Measurements from ENCODE around the gene POLR2M.
A peak's percentile ranks its signal among the peaks of the same experiment; 100 is the strongest.

The POLR2M gene

DNA sequence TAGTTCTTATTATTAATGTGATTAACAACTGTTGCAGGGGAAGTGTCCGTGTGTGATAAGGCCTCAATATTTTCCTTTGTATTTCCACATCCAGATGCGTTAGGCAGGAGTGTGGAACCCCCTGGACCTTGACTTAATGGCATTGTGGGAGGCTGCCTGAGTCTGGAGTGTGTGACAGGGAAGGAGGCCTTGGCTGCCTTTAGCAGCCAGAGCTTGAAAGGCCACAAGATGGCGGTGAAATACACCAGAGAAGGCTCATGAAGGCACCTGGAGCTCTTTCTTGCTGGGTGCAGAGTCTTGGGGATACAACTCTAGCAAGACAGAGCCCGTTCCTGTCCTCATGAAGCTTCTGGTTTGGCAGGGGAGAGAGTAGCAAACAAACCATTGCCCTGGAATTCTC is 36.9 kb downstream of the POLR2M start:
- no peak for DNase-seq

DNA sequence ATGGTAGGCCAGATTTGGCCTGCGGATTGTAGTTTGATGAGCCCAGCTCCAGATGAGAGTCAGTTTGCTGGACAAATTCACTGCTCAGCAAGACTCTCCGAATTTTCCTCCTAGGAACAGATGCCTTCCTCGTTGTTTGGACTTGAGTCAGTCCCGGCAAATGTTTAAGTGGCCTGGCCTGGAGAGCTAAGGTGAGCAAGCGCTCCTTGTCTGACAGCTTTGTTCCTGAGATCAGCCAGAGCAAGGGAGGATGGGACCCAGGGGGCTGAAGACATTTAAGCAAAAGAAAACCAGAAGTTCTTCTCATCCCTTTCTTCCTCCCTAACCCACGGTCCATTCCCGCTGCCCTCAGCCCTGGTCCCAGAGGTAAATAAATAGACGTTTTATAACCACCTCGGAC is 40.3 kb downstream of the POLR2M start:
- DNase-seq = no peak

DNA sequence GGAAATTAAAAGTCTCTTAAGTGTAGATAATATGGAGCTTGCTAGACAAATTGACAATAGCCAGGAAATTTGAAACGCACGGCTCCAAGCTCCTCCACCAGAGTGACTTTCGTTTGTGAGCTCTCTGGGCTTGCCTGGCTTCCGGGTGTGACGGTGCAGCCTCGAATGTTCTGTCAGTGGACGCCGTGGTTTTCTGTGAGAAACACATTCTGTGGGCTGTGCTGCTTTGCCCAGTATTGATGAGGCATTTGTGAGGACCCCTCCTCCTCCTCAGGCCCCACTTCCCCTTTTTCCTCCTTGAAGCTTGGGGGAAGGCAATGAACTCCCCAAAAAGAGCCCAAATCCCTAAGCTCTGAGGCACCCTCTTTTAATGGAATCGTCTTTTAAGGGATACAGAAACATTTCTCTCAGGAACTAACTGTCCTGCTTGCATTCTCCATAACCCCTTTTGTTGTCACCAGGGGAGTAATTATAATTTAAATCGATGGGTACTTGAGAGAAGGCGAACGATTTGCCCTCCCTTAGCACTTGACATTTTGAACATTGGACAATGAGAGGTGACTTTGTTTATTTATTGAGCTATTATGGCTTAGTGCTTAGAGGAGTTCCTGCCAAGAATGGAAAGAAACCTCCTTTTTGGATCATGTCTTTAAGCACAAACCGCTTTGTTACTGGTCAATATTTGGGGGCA is 40.8 kb downstream of the POLR2M start:
- peak; percentile 46 for DNase-seq

DNA sequence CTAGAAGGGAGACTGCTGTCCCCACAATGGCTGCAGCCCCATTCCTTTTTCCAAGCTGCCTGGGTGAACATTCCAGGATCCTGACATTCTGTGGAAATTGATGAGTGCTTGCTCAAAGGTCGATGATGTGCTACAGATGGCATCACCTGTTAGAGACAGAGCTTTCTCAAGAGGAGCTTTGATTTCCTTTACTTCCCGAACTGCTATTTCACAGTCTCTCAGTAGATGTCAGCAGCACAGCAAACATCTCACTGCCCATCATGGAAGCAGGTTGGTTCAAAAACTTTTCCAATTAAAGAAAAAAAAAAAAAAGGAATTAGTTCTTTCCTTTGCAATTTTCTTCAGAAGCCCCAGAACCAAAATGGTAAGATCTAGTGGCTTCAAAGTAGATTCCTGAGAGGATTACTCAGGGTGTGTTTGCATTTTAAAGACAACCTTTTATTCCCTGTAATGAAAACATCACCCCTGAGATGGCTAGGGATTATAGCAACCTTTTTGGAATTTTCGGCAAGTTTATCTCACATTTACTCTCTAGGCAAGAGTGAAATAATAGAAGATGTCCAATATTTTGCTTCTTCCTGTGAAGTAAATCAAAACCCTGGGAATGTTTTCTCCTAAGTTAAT is 44.8 kb downstream of the POLR2M start:
- DNase-seq = no peak

DNA sequence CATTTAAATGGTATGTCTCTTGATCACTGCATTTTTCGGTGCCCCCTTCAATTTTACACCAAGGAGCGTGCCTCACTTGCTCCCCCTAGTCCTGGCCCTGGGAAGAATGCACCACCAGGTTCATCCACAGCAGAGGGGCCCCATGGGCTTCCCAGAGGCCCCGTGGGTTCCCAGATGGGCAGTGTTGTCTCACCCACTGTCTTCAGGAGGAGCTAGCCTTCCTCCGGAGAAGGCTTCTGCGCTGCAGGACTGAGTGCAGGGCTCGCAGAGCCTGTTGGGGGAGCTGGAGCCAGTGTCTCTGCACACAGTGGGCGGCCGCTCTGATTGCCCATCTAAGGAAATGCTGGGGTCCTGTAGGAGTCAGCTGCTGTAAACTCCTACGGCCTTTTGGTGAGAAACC is 45.9 kb downstream of the POLR2M start:
- DNase-seq = peak; percentile 67

DNA sequence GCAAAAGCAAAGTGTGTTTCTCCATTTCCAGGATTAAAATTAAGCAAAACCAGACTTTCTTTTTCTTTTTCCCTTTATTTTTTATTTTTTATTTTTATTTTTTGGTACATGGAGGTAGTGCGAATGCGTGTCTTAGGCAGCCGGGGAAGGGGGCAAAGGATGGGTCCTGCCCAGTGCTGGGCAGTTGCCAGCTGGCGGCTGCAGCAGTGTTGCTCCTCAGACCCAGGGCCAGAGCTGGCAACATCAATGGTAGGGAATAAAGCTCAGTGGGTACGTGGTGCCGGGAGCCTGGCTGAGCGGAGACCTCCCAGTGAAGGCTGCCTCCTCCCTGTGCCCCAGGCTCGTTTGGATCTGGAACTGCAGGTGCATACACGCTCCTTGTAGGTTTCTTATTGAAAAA is 46.3 kb downstream of the POLR2M start:
- DNase-seq = no peak

DNA sequence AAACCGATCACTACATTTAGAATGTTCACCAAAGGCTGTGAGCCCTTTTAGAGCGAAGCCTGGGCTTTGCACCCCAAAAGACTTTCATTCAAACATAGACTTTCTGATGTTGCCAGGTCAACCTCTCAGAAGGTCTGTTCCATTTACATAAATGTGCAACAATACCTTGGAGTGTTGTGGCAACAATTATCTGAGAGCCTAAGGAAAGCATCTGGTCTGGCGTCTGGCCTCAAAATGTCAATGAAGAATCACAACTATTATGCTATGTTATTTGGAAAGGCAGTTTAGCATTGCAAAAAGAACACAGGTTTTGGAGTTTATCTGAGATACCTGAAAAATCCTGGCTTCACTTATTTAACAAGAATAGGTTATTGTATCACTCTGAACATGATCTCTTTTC is 50.0 kb downstream of the POLR2M start:
- no peak for DNase-seq

DNA sequence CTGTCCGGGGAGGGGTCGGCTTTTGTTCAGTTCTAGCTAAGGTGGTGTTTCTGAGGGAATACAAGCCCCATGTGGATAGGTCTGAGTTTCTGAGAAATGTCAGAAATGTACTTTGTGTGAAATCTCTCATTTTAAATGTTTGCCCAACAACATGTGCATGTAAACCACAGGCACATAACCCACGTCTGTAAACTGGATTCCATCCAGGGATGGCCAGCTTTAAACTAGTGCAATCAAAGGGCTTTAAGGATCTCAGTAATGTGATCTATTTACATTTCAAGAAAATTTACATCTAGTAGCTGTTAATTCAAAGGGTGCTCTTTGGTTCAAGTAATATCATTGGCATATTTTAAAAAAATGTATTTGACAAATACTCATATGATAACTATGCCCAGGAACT is 52.0 kb downstream of the POLR2M start:
- no peak for DNase-seq

DNA sequence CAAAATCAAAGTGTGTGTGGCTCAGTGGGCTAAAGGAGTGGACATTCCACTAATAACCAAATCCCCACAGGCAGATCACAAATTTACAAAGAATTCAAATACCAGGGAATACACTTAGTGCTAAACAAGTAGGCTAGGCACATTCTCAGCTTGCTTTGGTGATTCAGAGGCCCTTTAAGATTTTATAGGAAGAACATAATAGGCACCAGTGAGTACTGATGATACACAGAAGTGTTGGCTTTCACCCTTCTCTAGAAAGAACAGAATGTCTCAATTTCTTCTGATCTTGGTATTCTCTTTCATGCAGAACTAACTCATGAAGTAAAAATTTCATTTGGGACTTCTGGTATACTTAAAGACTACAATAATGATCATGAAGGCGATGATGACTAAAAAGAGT is 55.0 kb downstream of the POLR2M start:
- no peak for DNase-seq

DNA sequence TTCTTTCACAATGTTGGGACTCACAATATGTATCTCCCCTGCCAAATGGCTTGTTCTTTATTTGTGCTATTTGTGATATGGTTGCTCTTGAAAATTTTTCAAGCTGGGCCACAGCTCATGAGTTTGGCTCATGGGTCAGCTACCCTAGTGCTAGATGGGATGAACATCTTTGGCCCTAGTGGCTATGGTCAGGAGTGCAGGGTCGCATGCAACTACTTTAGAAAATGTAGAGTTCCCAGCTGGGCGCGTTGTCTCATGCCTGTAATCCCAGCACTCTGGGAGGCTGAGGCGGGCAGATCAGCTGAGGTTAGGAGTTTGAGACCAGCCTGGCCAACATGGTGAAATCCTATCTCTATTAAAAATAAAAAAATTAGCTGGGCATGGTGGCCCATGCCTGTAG is 55.8 kb downstream of the POLR2M start:
- DNase-seq = no peak

DNA sequence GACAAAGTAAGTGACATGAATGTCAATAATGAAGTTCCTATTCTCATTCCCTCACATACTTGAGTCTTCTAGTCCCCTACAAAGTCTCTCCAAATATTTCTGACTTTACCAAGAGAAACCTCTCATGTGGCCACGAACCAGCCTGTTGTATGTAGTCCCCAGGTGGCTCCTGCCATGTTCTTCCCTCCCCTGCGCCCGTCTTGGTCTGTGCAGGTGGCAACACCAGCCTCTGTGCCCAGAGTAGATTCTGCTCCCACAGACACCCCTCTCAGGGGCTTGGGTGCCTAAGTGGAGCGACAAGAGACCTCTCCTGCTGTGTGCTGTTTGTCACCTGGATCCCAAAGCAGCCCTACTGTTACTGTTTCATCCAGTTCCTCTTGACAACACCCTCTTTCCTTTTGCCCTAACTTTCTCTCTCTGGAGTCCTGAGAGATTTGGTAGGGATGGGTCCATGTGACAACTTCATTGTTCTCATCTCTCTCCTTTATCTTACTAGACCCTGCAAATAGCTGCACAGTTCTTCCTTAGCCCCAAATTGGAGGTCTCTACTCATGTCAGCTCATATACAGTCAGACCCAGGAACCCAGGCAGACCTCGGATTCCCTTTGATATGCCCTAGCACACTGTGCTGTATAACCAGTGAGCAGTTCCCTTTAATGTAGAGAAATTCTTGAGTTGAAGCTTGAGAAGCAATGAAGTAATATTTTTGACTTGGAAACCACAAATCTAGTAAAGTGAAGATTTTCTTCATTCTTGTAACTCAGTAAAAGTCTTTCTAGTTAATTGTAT is 56.9 kb downstream of the POLR2M start:
- DNase-seq = no peak
